ENCODE results near the gene SETD5. TPM values are rescaled to one million over a fixed set of nuclear protein-coding genes. Genes with fewer than 3 reads are reported as not detected.
A peak's percentile ranks its signal among the peaks of the same experiment; 100 is the strongest.

Gene SETD5
- total and polyA plus RNA-seq, 2 of the 8 experiments (the other 6 are each of a cell fraction or from before 2014, with no cell fraction given): 108 to 234 TPM

- Histone ChIP-seq H3K56ac (replicated peaks; ENCODE audit: insufficient read length, low read depth, low read length) (peak overlapping the region; percentile 57), H4K91ac (replicated peaks; ENCODE audit: insufficient read length, low read length) (peak overlapping the region; percentile 4), H3K9me3 (ENCODE audit: insufficient read depth in 2 of 2, low read depth in 1 of 2, low read length in 1 of 2) (no peaks in the 10 kb centered on the region), H4K8ac (ENCODE audit: extremely low read depth, insufficient read depth, low read length) (peak overlapping the region; percentile 94), H2BK5ac (ENCODE audit: low read depth, low read length) (peak overlapping the region; percentile 72; the same call in 1 of the 2 replicates), H3K4me2 (ENCODE audit: insufficient read depth in 1 of 2, low read depth in 2 of 2, low read length in 2 of 2) (peak overlapping the region; percentile 81 to 89), H3K18ac (ENCODE audit: extremely low read depth, low read length) (peak overlapping the region; percentile 1; the same call in 1 of the 2 replicates), H3K14ac (ENCODE audit: insufficient read length) (no peak overlapping the region), H2BK15ac (ENCODE audit: low read length) (no peak overlapping the region), H3K79me2 (ENCODE audit: control insufficient read depth in 1 of 2, insufficient read depth in 2 of 2, low read length in 2 of 2) (peaks cover 73 to 86% of the 10 kb centered on the region in 2 experiments), H2BK12ac (ENCODE audit: low read depth, low read length) (no peak overlapping the region), H3K36me3 (ENCODE audit: control insufficient read depth in 2 of 4, insufficient read depth in 4 of 4, low read length in 3 of 4) (peaks cover 4 to 34% (median 20%) of the 10 kb centered on the region in 4 experiments; a peak in 6 of 8 replicates), H3K4me3 (ENCODE audit: extremely low read depth in 1 of 4, insufficient read depth in 2 of 4, low read depth in 3 of 4, low read length in 4 of 4) (peak overlapping the region; percentile 80 to 93 (median 87)), H3K23ac (ENCODE audit: insufficient read length) (no peak overlapping the region), H3K4ac (replicated peaks; ENCODE audit: insufficient read length, low read depth, low read length) (no peak overlapping the region), H2BK20ac (ENCODE audit: low read length) (no peak overlapping the region), H3K23me2 (ENCODE audit: low read depth, low read length) (peaks cover 16% of the 10 kb centered on the region), H2AFZ (ENCODE audit: low read length) (no peak overlapping the region), H3K27ac (ENCODE audit: low read depth, low read length) (peak overlapping the region; percentile 89), H2BK120ac (replicated peaks; ENCODE audit: low read depth, low read length) (no peak overlapping the region), H3K9ac (replicated peaks in 1 of 4; ENCODE audit: extremely low read depth in 1 of 4, low read depth in 3 of 4, low read length in 3 of 4) (peak overlapping the region; percentile 89 to 96 (median 93)), H4K5ac (ENCODE audit: insufficient read length, low read depth, low read length) (peak overlapping the region; percentile 24), H3K79me1 (ENCODE audit: low read depth, low read length) (no peaks in the 10 kb centered on the region), H2AK5ac (ENCODE audit: low read depth, low read length) (no peak overlapping the region), H3K4me1 (replicated peaks in 1 of 4; ENCODE audit: control insufficient read depth in 3 of 4, insufficient read depth in 4 of 4, low read length in 3 of 4) (peaks cover 5 to 20% (median 11%) of the 10 kb centered on the region in 4 experiments; a peak in 6 of 7 replicates), H3K27me3 (replicated peaks in 1 of 4; ENCODE audit: control insufficient read depth in 3 of 4, extremely low read depth in 1 of 4, insufficient read depth in 3 of 4, low read length in 3 of 4) (no peaks in the 10 kb centered on the region), H4K20me1 (replicated peaks in 1 of 2; ENCODE audit: control insufficient read depth in 1 of 2, insufficient read depth in 2 of 2, low read length in 2 of 2) (peaks cover 16 to 28% of the 10 kb centered on the region in 2 experiments)
- DNase-seq (ENCODE audit: low read depth in 1 of 2, low spot score in 2 of 2) (peak; percentile 97 to 98), FAIRE-seq (peak; percentile 24)
- CTCF ChIA-PET (ENCODE audit: partially characterized antibody): interaction anchor here (0.8 to 4.7 kb wide), 3 partner anchors 11 to 40 kb away, joined by 3 to 43 read pairs (median 3); no protein-coding TSS in a partner anchor
- POLR2A ChIA-PET (ENCODE audit: partially characterized antibody): interaction anchor here (0.5 to 10.0 kb wide), 47 partner anchors 7 to 396 kb away, joined by 3 to 300 read pairs (median 6); partner anchors contain the start of genes ARPC4, BRPF1, MTMR14 and TADA3
- 2% methylated on average over 29 of the region's 71 CpGs; no CpG with 5 or more reads in 1 of the 2 experiments for WGBS, 2 experiments (ENCODE audit: extremely low coverage in 1 of 2, insufficient coverage in 1 of 2, insufficient read length in 1 of 2, insufficient replicate concordance in 2 of 2, low coverage in 1 of 2, low lambda C conversion rate in 2 of 2, missing lambda C conversion rate in 1 of 2)
- TF ChIP-seq EP300 (IDR thresholded peaks at IDR 0.05; ENCODE audit: borderline replicate concordance in 1 of 2, low read depth in 2 of 2, low read length in 2 of 2) (peak in 1 of 2 experiments; percentile 98; a peak in 2 of 3 replicates), TAF7 (optimal IDR thresholded peaks at IDR 0.05; ENCODE audit: borderline replicate concordance, low read depth, low read length) (peak; percentile 13), EGR1 (IDR thresholded peaks at IDR 0.05; ENCODE audit: borderline replicate concordance, low read depth, low read length) (peak; percentile 80; the same call in 1 of the 2 replicates), BRCA1 (IDR thresholded peaks at IDR 0.05; ENCODE audit: low read depth, low read length) (peak; percentile 81), RFX5 (IDR thresholded peaks at IDR 0.05; ENCODE audit: borderline replicate concordance, low read depth, low read length) (no peak), PHF8 (conservative IDR thresholded peaks at IDR 0.05; ENCODE audit: low read depth, low read length) (peak; percentile 75), POU5F1 (IDR thresholded peaks at IDR 0.05; ENCODE audit: low read depth, low read length) (no peak), MAX (IDR thresholded peaks at IDR 0.05) (peak; percentile 88; the same call in 1 of the 2 replicates), SP4 (IDR thresholded peaks at IDR 0.05; ENCODE audit: low read length) (peak; percentile 89; the same call in 1 of the 2 replicates)
- TF ChIP-seq, protein P1, sequence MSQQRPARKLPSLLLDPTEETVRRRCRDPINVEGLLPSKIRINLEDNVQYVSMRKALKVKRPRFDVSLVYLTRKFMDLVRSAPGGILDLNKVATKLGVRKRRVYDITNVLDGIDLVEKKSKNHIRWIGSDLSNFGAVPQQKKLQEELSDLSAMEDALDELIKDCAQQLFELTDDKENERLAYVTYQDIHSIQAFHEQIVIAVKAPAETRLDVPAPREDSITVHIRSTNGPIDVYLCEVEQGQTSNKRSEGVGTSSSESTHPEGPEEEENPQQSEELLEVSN (IDR thresholded peaks at IDR 0.05): peak; percentile 97
These were observed 633 bp upstream of the SETD5 start for GRCh38 chr3:9396632-9397331.

All from H1 (cell line).